Stimulated activated naive CD8-positive, alpha-beta T cell treated with anti-CD3 and anti-CD28 coated beads, Interleukin-15, amount 100 ng/mL, for 72 hours (primary cell): ENCODE results near the gene EGFL7.
A peak's percentile ranks its signal among the peaks of the same experiment; 100 is the strongest.

Experiments used
- ATAC-seq: fragments of 150-1000 bp; cut with Tn5 transposase; 2 replicates; pipeline ENCODE4 v1.10.0; 2021; ENCODE audit warnings: mild to moderate bottlenecking, moderate library complexity
- DNase-seq, 2 donors: peaks; one replicate each; pipeline ENCODE4 v3.0.0; 2021 to 2022
- H3K27ac Mint-ChIP-seq, 2 donors: one replicate each; pipeline ENCODE4 v1.8.0; 2022; ENCODE audit warnings: mild to moderate bottlenecking in 2 of 2, mixed read lengths in 2 of 2, moderate library complexity in 2 of 2
- H3K27me3 Mint-ChIP-seq: one replicate; pipeline ENCODE4 v1.8.0; 2022; ENCODE audit warnings: mixed read lengths
- H3K4me1 Mint-ChIP-seq: one replicate; pipeline ENCODE4 v1.8.0; 2022; ENCODE audit warnings: mild to moderate bottlenecking, mixed read lengths
- H3K4me3 Mint-ChIP-seq, 2 donors: one replicate each; pipeline ENCODE4 v1.8.0; 2022; ENCODE audit warnings: mild to moderate bottlenecking in 2 of 2, mixed read lengths in 2 of 2, moderate library complexity in 1 of 2
- H3K9me3 Mint-ChIP-seq, 2 donors: one replicate each; pipeline ENCODE4 v1.8.0; 2022; ENCODE audit warnings: mixed read lengths in 2 of 2

The EGFL7 gene

DNA sequence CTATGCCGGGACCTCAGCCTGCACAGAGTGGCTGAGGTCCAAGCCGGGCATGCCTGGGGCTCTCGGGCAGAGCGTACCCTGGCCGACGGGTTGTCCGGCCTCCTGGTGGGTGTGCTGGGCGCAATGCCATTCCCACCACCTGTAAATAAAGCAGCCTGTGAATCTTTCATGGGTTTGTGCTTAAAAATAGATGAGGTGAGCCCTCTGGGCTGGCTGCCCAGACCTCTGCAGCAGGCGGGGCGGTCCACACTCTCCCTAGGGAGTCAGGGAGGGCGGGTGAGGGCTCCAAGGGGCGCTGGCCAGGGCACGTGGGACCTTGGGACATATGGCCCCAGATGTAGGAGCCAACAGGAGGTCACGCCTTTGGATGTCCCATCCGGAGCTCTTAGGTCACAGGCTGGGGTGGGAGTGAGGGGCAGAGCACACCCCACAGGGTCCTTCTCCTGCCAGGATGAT lies 28.1 kb downstream of the EGFL7 start:
- Mint-ChIP-seq H3K27me3 (no peaks in the 10 kb centered on the region), H3K27ac (no peak overlapping the region), H3K4me3 (no peak overlapping the region), H3K4me1 (peaks cover 37% of the 10 kb centered on the region), H3K9me3 (no peaks in the 10 kb centered on the region)
- DNase-seq (no peak), ATAC-seq (no peak)

DNA sequence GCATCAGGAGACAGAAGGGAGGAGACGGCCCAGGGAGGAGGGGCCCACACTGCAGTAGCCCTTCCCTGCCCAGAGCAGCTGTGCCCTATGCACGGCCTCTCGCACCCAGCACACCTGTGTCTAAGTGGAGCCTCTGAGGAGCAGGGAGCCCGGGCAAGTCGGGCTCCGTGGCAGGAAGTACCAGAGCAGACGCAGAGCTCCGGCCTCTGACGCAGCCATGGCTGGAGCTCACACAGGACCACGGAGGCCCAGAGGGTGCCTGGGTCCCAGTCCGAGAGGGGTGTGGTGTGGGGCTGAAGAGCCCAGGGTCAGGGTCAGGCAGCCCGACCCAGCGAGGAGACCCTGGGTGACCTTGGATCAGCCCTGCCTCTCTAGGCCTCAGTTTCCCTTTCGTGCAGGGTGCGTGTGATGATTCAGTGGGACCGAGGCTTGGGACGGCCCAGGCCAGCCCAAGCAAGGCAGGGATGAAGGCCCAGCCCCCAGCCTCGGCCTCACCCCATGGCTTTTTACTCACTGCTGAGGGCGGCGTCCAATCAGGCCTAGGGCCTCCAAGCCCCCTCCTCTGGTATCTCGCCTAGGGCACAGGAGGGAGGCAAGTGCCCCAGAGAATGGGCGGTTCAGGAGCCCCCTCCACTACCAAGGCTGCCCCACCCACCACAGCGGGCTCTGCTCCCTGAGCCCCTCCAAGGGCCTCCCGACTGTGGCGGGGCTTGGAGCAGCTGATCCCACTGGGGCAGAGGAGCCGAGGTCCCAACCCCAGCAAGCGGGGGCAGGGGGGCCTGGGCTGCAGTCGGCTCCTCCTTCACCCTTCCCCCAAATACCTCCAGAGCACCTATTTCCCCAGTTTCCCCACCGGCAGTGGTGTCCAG lies 28.8 kb downstream of the EGFL7 start:
- DNase-seq: no peak
- no peak for ATAC-seq
- Mint-ChIP-seq H3K4me3 (no peak overlapping the region), H3K9me3 (no peaks in the 10 kb centered on the region), H3K27me3 (no peaks in the 10 kb centered on the region), H3K4me1 (peaks cover 38% of the 10 kb centered on the region), H3K27ac (no peak overlapping the region)

DNA sequence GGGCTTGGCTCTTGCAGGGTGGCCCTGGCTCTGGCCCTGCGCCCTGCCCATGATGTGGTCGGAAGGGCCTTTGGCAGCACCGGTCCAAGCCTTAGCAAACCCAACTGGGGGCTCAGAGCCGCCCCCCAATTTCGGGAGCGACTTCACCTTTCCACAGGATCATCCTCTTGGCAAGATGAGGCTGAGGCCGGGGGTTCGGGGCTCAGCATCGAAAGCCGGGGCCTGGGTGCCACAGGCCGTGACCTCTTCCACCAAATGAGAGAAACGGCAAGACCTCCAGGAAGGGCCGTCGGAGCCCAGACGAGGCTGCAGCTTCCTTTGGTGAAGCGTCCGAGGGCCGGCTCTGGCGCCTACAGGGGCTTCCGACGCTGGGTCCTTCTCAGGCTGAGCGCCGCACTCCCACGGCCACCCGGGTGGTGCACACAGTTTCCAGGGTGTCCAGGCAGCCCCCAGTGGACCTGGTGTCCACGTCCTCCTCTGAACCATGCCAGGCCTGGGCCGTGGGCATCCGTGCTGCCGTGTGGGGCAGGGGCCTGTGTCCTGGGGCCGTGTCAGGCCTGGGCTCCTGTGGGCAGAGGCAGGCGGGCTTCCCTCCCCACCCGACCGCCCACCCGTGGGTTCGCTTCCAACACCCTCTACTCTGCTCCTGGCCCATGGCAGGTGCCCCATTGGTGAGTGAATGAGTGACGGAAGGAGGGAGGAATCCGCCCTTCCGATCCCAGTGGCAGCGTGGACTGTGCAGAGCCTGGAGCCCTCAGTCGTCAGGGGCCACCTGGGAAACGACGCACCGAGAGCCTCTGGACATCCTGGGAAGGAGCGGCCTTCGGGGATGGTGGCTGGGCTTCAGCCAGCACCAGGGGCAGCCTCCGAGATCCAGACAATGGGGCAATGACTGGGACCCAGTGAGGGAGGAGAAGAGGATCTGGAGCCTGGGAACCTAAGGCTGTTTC lies 29.7 kb downstream of the EGFL7 start:
- Mint-ChIP-seq H3K4me1 (peaks cover 46% of the 10 kb centered on the region), H3K9me3 (no peaks in the 10 kb centered on the region), H3K27ac (no peak overlapping the region), H3K27me3 (peaks cover 5% of the 10 kb centered on the region), H3K4me3 (no peak overlapping the region)
- ATAC-seq (no peak), DNase-seq (no peak)

DNA sequence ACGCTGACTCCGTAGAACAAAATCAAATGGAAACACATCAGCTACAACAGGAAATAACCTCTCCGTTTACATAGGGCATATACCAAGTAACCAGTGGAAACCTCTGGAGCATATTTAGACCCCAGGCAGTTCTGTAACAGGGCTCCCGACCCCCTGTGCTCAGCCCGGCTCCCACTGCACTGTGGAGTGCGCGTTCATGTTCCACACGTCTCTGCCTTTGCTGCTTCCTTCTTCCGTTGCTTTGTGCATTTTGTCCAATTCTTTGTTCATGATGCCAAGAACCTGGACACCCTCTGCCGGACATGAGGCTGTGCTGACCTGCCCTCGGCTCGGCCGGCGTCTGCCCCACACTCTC lies 30.4 kb downstream of the EGFL7 start:
- ATAC-seq: no peak
- H3K4me3 Mint-ChIP-seq: no peak overlapping the region
- peaks cover 10% of the 10 kb centered on the region for H3K27me3 Mint-ChIP-seq
- H3K4me1 Mint-ChIP-seq: peaks cover 49% of the 10 kb centered on the region
- no peak overlapping the region for H3K27ac Mint-ChIP-seq
- no peak for DNase-seq
- no peaks in the 10 kb centered on the region for H3K9me3 Mint-ChIP-seq

DNA sequence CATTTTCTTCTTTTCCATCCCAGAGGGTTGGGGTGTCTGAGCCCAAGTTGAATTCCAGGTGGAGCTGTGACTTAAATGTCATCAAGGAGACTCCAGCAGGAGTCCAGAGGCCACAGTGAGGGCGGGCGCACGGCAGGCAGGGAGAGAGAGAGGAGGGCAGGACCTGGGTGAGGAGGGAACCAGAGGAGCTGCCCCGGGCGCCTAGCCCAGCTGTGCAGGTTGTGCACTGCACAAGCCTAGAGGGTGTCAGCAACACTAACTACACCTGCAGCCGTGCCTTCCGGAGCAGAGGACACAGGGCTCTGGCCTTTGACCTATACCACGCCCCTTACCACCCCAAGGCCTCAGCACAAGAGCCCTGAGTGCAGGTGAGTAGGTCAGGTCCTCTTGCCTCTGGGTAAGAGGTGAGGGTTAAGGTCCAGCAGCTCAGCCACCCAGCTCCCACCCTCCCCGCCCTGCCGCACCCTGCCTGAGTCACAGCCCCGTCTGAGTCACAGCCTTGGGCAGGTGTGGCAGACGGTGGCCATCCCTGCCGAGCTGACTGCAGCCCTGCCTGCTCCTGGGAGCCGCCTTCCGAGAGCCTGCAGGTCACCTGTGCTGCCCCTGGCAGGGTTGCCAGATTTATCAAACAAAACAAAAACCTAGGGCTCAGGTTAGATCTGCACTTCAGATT lies 30.9 kb downstream of the EGFL7 start:
- no peak for ATAC-seq
- Mint-ChIP-seq H3K27ac (no peak overlapping the region), H3K27me3 (peaks cover 13% of the 10 kb centered on the region), H3K9me3 (no peaks in the 10 kb centered on the region), H3K4me1 (peaks cover 47% of the 10 kb centered on the region), H3K4me3 (no peak overlapping the region)
- DNase-seq: no peak

DNA sequence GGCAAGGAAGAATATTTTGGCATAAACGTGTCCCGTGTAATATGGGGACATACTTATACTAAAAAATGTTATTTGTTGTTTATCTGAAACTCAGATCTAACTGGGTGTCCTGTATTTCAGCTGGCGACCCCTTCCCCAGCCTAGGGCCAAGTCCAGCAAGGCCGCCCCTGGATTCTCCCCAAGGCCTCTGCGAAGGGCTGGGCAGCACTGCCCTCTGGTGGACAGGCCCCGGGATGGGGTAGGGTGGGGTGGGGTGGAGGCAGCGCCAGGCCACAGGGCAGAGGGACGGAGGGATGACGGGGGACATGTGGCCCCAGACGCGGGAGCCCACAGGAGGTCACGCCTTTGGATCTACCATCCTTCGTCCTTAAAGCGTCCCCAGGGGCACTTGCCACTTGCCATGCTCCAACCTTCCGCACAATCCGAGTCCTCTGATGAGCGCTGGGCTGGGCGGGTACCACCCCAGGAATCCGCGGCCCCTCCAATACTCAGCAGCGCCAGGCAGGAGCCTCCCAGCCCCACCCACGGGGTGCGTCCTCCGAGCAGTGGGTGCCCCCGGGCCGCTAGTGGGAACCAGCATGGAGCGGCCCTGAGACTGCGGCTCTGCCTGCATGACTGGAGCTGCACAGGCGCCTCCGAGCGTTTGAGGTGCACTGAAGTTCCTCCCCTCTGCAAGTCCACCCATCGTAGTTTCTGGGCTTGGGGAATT lies 31.6 kb downstream of the EGFL7 start:
- Mint-ChIP-seq H3K4me3 (no peak overlapping the region), H3K4me1 (peaks cover 46% of the 10 kb centered on the region), H3K9me3 (no peaks in the 10 kb centered on the region), H3K27me3 (peaks cover 18% of the 10 kb centered on the region), H3K27ac (no peak overlapping the region)
- peak; percentile 64 for ATAC-seq
- DNase-seq: no peak

DNA sequence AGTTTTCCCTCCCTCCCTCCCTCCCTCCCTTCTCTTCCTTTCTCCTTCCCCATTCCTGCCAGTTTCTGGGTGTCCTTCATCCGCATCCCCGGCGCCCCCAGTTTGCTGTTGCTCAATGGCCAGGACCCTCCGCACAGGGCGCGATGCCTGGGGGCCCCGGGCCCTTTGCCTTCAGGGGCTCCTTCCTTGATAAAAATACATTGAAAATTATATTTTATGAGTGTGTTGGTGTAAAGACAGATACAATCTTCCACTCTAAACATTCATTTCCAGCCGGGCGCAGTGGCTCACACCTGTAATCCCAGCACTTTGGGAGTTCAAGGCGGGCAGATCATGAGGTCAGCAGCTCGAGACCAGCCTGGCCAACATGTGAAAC lies 32.1 kb downstream of the EGFL7 start:
- Mint-ChIP-seq H3K4me1 (peaks cover 46% of the 10 kb centered on the region), H3K27me3 (peaks cover 18% of the 10 kb centered on the region), H3K4me3 (peak overlapping the region in 1 of 2 donors; percentile 21), H3K27ac (peak overlapping the region in 1 of 2 donors; percentile 90), H3K9me3 (no peaks in the 10 kb centered on the region)
- DNase-seq: no peak
- ATAC-seq: no peak

DNA sequence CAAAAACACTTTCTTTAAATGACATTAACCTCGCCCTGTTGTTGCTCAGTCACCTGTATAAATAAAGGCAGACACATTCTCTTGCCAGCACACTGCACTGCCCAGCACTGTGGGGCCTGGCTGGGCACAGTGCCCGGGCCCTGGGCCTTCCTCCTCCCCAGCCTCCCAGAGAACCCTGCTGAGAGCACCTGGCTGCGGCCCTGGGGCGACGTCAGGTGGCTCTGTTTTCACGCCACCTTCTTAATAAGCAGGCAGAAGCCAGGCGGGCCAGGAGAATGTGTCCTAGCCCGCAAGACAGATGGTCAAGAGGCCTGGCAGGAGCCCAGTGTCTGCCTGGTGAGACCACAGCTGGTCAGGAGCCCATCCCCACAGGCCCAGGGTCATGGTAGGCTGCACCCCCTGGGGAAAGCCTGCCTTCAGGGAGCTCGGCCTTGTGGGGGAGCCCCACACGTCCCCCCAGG lies 32.7 kb downstream of the EGFL7 start:
- ATAC-seq: no peak
- no peak overlapping the region for H3K27ac Mint-ChIP-seq

DNA sequence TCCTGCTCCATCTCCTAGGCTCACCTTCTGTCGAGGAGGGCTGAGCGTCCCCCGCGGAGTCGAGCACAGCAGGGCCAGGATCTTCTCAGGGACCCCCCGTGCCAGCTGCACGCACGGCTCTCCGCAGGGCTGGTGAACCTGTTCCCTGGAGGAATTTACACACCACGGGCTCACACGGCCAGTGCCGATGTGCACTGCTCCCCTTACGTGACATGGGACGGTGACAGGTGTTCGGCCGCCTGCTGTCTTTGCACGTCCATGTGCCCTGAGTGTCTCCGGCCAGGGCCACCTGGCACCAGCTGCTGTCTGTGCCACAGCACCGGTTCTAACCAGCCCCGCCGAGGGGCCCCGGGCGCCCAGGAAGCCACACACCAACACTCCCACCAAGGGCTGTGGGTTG lies 33.2 kb downstream of the EGFL7 start:
- ATAC-seq: no peak

More for the DNA sequence above, 32.7 kb downstream of the EGFL7 start:
- Mint-ChIP-seq H3K27me3 (peaks cover 18% of the 10 kb centered on the region), H3K9me3 (no peaks in the 10 kb centered on the region), H3K4me1 (peaks cover 52% of the 10 kb centered on the region), H3K4me3 (peak overlapping the region in 1 of 2 donors; percentile 76)
- DNase-seq: no peak

DNA sequence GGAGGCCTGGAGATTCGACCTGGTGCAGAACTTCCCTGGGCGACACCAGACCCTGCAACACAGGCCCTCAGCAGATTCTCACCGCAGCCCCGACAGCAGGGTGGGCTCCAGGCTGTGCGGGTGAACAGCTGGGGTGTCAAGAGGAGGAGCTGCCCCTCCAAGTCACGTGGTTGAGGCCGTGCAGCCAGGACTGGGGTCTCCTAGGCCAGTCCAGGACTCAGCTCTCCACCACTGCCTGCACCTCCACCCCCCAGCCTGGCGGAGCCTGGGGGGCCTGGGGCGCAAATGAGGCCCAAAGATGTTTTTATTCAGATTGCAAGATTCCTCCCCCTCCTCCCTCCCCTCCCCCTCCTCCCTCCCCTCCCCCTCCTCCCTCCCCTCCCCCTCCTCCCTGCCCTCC lies 33.8 kb downstream of the EGFL7 start:
- peaks cover 18% of the 10 kb centered on the region for H3K27me3 Mint-ChIP-seq
- H3K4me3 Mint-ChIP-seq: peak overlapping the region in 1 of 2 donors; percentile 76
- DNase-seq: no peak
- H3K9me3 Mint-ChIP-seq: no peaks in the 10 kb centered on the region
- peaks cover 62% of the 10 kb centered on the region for H3K4me1 Mint-ChIP-seq
- H3K27ac Mint-ChIP-seq: peak overlapping the region in 1 of 2 donors; percentile 34
- ATAC-seq: no peak

More for the DNA sequence above, 33.2 kb downstream of the EGFL7 start:
- Mint-ChIP-seq H3K4me3 (peak overlapping the region in 1 of 2 donors; percentile 76), H3K27ac (peak overlapping the region in 1 of 2 donors; percentile 19), H3K4me1 (peaks cover 57% of the 10 kb centered on the region), H3K27me3 (peaks cover 18% of the 10 kb centered on the region), H3K9me3 (no peaks in the 10 kb centered on the region)
- no peak for DNase-seq

DNA sequence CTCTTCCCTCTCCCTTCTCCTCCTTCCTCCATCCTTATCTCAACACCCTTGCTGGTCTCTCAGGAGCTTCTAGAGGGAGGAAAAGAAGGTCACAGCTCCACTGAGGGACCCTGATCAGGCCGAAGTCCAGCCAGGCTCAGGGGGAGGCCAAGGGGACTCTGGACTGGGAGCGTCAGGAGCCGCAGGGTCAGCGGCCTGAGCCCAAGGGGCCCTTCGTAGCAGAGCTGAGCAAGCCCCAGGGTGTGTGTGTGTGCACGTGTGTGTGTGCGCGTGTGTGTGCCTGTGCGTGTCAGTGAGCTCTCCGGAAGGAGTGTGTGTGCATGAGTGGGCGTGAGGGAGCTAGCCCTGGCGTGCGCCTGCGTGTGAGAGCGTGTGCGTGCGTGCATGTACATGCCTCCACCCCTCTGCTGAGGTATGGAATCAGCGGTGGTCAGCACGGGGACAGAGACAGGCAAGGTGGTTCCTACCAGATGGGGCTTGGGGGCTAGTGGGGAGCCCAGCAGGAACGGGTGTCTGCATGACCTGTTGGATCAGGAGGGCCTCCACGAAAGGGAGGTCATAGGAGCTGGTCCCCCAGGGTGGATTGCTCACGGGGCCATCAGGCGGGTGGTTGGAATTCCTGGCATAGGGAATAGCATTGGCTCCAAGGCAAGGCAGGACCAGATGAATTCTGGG lies 34.6 kb downstream of the EGFL7 start:
- Mint-ChIP-seq H3K4me3 (peak overlapping the region in 1 of 2 donors; percentile 83), H3K27me3 (peaks cover 18% of the 10 kb centered on the region), H3K4me1 (peaks cover 70% of the 10 kb centered on the region), H3K27ac (peak overlapping the region in 1 of 2 donors; percentile 85), H3K9me3 (no peaks in the 10 kb centered on the region)
- DNase-seq (no peak), ATAC-seq (no peak)

DNA sequence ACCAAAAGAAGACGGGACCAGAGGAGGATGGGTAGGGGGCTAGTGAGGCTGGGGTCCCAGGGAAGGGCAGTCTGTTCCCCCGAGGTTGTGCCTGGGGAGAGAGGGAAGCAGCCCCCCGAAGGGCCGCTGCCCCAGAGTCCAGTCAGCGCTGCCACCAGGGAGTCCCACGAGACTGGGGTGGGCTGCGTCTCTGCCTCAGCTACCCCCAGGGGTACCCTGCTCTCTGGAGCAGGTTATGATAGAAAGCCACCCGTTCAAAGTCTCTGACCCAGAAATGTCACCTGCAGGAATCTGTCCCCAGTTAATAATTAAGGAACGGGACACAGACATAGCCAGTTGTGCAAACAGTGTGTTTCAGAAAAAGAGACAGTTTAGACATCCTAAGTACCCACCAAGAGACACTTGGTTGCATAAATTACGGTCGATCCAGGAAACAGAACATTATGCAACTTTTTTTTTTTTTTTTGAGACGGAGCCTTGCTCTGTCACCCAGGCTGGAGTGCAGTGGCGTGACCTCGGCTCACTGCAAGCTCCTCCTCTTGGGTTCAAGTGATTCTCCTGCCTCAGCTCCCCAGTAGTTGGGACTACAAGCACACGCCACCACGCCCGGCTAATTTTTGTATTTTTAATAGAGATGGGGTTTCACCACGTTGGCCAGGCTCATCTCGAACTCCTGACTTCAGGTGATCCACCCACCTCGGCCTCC lies 35.3 kb downstream of the EGFL7 start:
- Mint-ChIP-seq H3K27ac (peak overlapping the region in 1 of 2 donors; percentile 85), H3K4me1 (peaks cover 77% of the 10 kb centered on the region)
- ATAC-seq: no peak

DNA sequence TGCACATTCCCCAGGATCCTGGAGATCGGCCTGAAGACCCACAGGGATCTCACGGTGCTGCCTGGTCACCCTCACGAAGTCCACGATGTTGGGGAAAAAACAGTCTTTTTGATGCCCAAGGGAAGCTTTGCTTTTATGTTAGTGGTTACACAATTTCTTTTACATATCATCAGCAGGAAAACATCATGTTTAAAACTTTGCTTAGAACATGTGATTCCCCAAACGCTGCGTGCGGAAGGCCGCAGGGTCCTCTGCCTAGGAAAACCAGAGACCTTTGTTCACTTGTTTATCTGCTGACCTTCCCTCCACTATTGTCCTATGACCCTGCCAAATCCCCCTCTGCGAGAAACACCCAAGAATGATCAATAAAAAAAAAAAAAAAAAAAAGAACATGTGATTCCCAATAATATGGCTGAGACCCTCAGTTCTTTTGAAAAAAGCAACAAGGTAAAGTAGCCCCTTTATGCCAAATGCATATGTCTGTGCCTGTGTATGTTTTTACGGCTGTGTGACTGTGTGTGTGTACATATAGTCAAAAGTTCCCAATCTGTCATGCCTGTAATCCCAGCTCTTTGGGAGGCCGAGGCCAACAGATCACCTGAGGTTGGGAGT lies 36.0 kb downstream of the EGFL7 start:
- no peak for ATAC-seq
- H3K27ac Mint-ChIP-seq: no peak overlapping the region
- no peaks in the 10 kb centered on the region for H3K9me3 Mint-ChIP-seq
- peaks cover 18% of the 10 kb centered on the region for H3K27me3 Mint-ChIP-seq
- peaks cover 76% of the 10 kb centered on the region for H3K4me1 Mint-ChIP-seq
- DNase-seq: no peak
- no peak overlapping the region for H3K4me3 Mint-ChIP-seq

More for the DNA sequence above, 35.3 kb downstream of the EGFL7 start:
- H3K9me3 Mint-ChIP-seq: no peaks in the 10 kb centered on the region
- H3K4me3 Mint-ChIP-seq: peak overlapping the region in 1 of 2 donors; percentile 83
- H3K27me3 Mint-ChIP-seq: peaks cover 18% of the 10 kb centered on the region
- DNase-seq: no peak
